SK-N-SH (cell line): ENCODE data around the gene DDX19B. TPM values are rescaled to one million over a fixed set of nuclear protein-coding genes. Genes with fewer than 3 reads are reported as not detected.

Experiments used
- CTCF ChIA-PET: fragments of 300-600, 350-600 bp; formaldehyde crosslinking; extraction: SDS; loops from one replicate; lab custom pipeline; 2021; lab: Yijun Ruan, JAX
- POLR2A ChIA-PET: fragments of 350-600 bp; sonication (Branson Sonifier 250); formaldehyde crosslinking; extraction: SDS; loops from one replicate; lab custom pipeline; 2020; ENCODE audit warnings: antibody characterized with exemption, inconsistent platforms; lab: Yijun Ruan, JAX
- DNase-seq: peaks from one replicate; pipeline ENCODE4 v3.0.0; 2012
- H2AFZ ChIP-seq: fragments of 200-600 bp; sonication (generic); 2 replicates; pipeline ENCODE4 v1.8.1; 2016; ENCODE audit warnings: antibody characterized with exemption, mild to moderate bottlenecking, low read depth
- H3F3A ChIP-seq: fragments of 200-600 bp; sonication (generic); replicated peaks from 2 replicates; pipeline ENCODE3; 2016; ENCODE audit warnings: antibody characterized with exemption, mild to moderate bottlenecking; ENCODE audit not compliant: insufficient read depth
- H3K27ac ChIP-seq, 2 experiments: fragments of 200-500 bp in 1 of 2; fragments of 200-600 bp in 1 of 2; sonication (Bioruptor generic) in 1 of 2; sonication (generic), shearing (Covaris generic) in 1 of 2; 2 replicates each; pipeline versions ENCODE4 v1.5.1 to v1.6.1; 2014 to 2016; ENCODE audit warnings: low read depth in 2 of 2, inconsistent platforms in 1 of 2, low read length in 1 of 2, mild to moderate bottlenecking in 1 of 2, mixed read lengths in 1 of 2
- H3K27me3 ChIP-seq: fragments of 200-600 bp; sonication (generic), shearing (Covaris generic); 2 replicates; pipeline ENCODE4 v1.6.1; 2016; ENCODE audit warnings: mixed run types; ENCODE audit not compliant: insufficient read depth
- H3K36me3 ChIP-seq, 2 experiments: fragments of 200-500 bp in 1 of 2; fragments of 200-600 bp in 1 of 2; sonication (Bioruptor generic) in 1 of 2; sonication (generic) in 1 of 2; replicated peaks in 1 of 2; 2 replicates each; pipeline versions ENCODE3 to v1.5.1; 2014 to 2016; ENCODE audit warnings: low read length in 1 of 2, mild to moderate bottlenecking in 1 of 2; ENCODE audit not compliant: insufficient read depth in 2 of 2, control insufficient read depth in 1 of 2
- H3K4me1 ChIP-seq, 2 experiments: fragments of 200-500 bp in 1 of 2; fragments of 200-600 bp in 1 of 2; sonication (Bioruptor generic) in 1 of 2; sonication (generic), shearing (Covaris generic) in 1 of 2; 2 replicates each; pipeline versions ENCODE4 v1.5.1 to v1.6.1; 2014 to 2016; ENCODE audit warnings: low read depth in 1 of 2, low read length in 1 of 2, mixed run types in 1 of 2; ENCODE audit not compliant: insufficient read depth in 2 of 2, control insufficient read depth in 1 of 2
- H3K4me2 ChIP-seq: fragments of 200-600 bp; sonication (generic), shearing (Covaris generic); 2 replicates; pipeline ENCODE4 v1.6.1; 2017; ENCODE audit warnings: mixed run types
- H3K4me3 ChIP-seq, 2 experiments: fragments of 200-500 bp in 1 of 2; fragments of 200-600 bp in 1 of 2; sonication (Bioruptor generic) in 1 of 2; sonication (generic), shearing (Covaris generic) in 1 of 2; 2 replicates each; pipeline versions ENCODE4 v1.5.1 to v1.8.1; 2014 to 2016; ENCODE audit warnings: low read depth in 2 of 2, inconsistent platforms in 1 of 2, low read length in 1 of 2, mild to moderate bottlenecking in 1 of 2, mixed read lengths in 1 of 2, moderate library complexity in 1 of 2
- H3K79me2 ChIP-seq: fragments of 200-600 bp; sonication (generic); 2 replicates; pipeline ENCODE4 v1.8.1; 2017; ENCODE audit warnings: mild to moderate bottlenecking; ENCODE audit not compliant: insufficient read depth
- H3K9ac ChIP-seq: fragments of 200-600 bp; sonication (generic); 2 replicates; pipeline ENCODE4 v1.6.1; 2017; ENCODE audit warnings: mixed run types
- H3K9me2 ChIP-seq: fragments of 200-600 bp; sonication (generic); 2 replicates; pipeline ENCODE4 v1.6.1; 2017; ENCODE audit warnings: mixed run types
- H3K9me3 ChIP-seq: fragments of 200-600 bp; sonication (generic); 2 replicates; pipeline ENCODE4 v1.6.1; 2017; ENCODE audit warnings: mixed run types, mild to moderate bottlenecking, moderate library complexity
- H4K20me1 ChIP-seq: fragments of 200-600 bp; sonication (generic); 2 replicates; pipeline ENCODE4 v1.6.1; 2017; ENCODE audit warnings: mild to moderate bottlenecking, mixed run types; ENCODE audit not compliant: insufficient read depth
- EP300 ChIP-seq, 2 experiments: IDR thresholded peaks; 2 replicates each; pipeline versions ENCODE4 v1.4.0 to v1.6.1; 2012; ENCODE audit warnings: borderline replicate concordance in 1 of 2, low read depth in 1 of 2, low read length in 1 of 2
- EZH2phosphoT487 ChIP-seq: fragments of 200-600 bp; sonication (generic); IDR thresholded peaks from 2 replicates; pipeline ENCODE4 v1.6.1; 2017; ENCODE audit warnings: low read depth, mixed run types, mild to moderate bottlenecking, antibody characterized with exemption, moderate library complexity, borderline replicate concordance
- FOSL2 ChIP-seq: IDR thresholded peaks from 2 replicates; pipeline ENCODE4 v1.4.0; 2012; ENCODE audit warnings: low read depth, mild to moderate bottlenecking, moderate library complexity, borderline replicate concordance
- FOXJ3 ChIP-seq: sonication (generic); formaldehyde crosslinking; IDR thresholded peaks from 2 replicates; pipeline ENCODE4 v1.5.1; 2020; ENCODE audit warnings: mild to moderate bottlenecking, missing genetic modification reagents
- MXI1 ChIP-seq: IDR thresholded peaks from 2 replicates; pipeline ENCODE4 v1.6.1; 2012; ENCODE audit warnings: mild to moderate bottlenecking, low read depth, low read length, improper control_type of control experiment
- NFIC ChIP-seq: IDR thresholded peaks from 2 replicates; pipeline ENCODE4 v1.4.0; 2012; ENCODE audit warnings: borderline replicate concordance
- NRF1 ChIP-seq: IDR thresholded peaks from 2 replicates; pipeline ENCODE4 v1.6.1; 2012; ENCODE audit warnings: low read depth, mild to moderate bottlenecking, low read length
- POLR2AphosphoS5 ChIP-seq: IDR thresholded peaks from 2 replicates; pipeline ENCODE4 v1.6.1; 2012; ENCODE audit warnings: low read depth, low read length
- RAD21 ChIP-seq: IDR thresholded peaks from 2 replicates; pipeline ENCODE4 v1.6.1; 2012; ENCODE audit warnings: mild to moderate bottlenecking, low read length
- RXRA ChIP-seq: IDR thresholded peaks from 2 replicates; pipeline ENCODE4 v1.4.0; 2012; ENCODE audit warnings: low read depth, mild to moderate bottlenecking, borderline replicate concordance
- TEAD4 ChIP-seq: IDR thresholded peaks from 2 replicates; pipeline ENCODE4 v1.4.0; 2012; ENCODE audit warnings: mild to moderate bottlenecking, borderline replicate concordance; ENCODE audit not compliant: insufficient read depth
- WGBS: methylation state at CpG from one replicate; pipeline ENCODE4 v1.1.6; 2017; ENCODE audit warnings: low lambda C conversion rate; 5-methylcytosine and 5-hydroxymethylcytosine counted together
- polyA plus RNA-seq, 3 experiments: library from polyadenylated mRNA; depleted of rRNA; stranded (reverse); fragments of >200 nt; gene quantifications; 2 replicates each; pipeline ENCODE4 v1.2.3, GENCODE V29; 2012
- TF ChIP-seq, protein P1 (sequence below): fragments of 200-600 bp; sonication (generic); IDR thresholded peaks from 2 replicates; pipeline ENCODE4 v1.6.1; 2017; ENCODE audit warnings: antibody characterized with exemption, mild to moderate bottlenecking, moderate library complexity
- TF ChIP-seq, protein P2 (sequence below): IDR thresholded peaks from 2 replicates; pipeline ENCODE4 v1.4.0; 2012; ENCODE audit warnings: low read depth

Gene DDX19B
- polyA plus RNA-seq, 1 of the 3 experiments (the other 2 are of a cell fraction) = 43.6 TPM

- peaks cover 0 to 8% of the 10 kb centered on the region in 2 experiments; a peak in 2 of 4 replicates for H3K4me1 ChIP-seq
- peak overlapping the region in 1 of 2 experiments; percentile 83; a peak in 3 of 4 replicates for H3K27ac ChIP-seq
- H3K9me3 ChIP-seq = no peaks in the 10 kb centered on the region
- POLR2A ChIA-PET = interaction anchor here (0.8 to 2.0 kb wide), 2 partner anchors 11 to 38 kb away, joined by 3 to 5 read pairs; partner anchors contain the start of gene AARS1
- H3K9ac ChIP-seq = peak overlapping the region; percentile 72
- CTCF ChIA-PET = interaction anchor here (1.0 to 10.1 kb wide), 15 partner anchors 9 to 547 kb away, joined by 3 to 76 read pairs (median 5); partner anchors contain the start of gene AARS1
- peaks cover 38 to 47% of the 10 kb centered on the region in 2 experiments for H3K36me3 ChIP-seq
- peak overlapping the region; percentile 94 for H3K4me2 ChIP-seq
- H3K4me3 ChIP-seq = peak overlapping the region; percentile 68 to 70
- TF ChIP-seq, protein P1, sequence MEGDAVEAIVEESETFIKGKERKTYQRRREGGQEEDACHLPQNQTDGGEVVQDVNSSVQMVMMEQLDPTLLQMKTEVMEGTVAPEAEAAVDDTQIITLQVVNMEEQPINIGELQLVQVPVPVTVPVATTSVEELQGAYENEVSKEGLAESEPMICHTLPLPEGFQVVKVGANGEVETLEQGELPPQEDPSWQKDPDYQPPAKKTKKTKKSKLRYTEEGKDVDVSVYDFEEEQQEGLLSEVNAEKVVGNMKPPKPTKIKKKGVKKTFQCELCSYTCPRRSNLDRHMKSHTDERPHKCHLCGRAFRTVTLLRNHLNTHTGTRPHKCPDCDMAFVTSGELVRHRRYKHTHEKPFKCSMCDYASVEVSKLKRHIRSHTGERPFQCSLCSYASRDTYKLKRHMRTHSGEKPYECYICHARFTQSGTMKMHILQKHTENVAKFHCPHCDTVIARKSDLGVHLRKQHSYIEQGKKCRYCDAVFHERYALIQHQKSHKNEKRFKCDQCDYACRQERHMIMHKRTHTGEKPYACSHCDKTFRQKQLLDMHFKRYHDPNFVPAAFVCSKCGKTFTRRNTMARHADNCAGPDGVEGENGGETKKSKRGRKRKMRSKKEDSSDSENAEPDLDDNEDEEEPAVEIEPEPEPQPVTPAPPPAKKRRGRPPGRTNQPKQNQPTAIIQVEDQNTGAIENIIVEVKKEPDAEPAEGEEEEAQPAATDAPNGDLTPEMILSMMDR = no peak
- TF ChIP-seq, protein P2, sequence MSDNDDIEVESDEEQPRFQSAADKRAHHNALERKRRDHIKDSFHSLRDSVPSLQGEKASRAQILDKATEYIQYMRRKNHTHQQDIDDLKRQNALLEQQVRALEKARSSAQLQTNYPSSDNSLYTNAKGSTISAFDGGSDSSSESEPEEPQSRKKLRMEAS = 0 out of 2 replicates have a peak, but pooled peaks have one; percentile 19
- TF ChIP-seq MXI1 (peak; percentile 66; the same call in 1 of the 2 replicates), NRF1 (no peak)
- no peaks in the 10 kb centered on the region for H3K9me2 ChIP-seq
- no peak overlapping the region for H2AFZ ChIP-seq
- WGBS = 4% methylated on average over 27 of the region's 92 CpGs
- DNase-seq = peak; percentile 76
- H3F3A ChIP-seq = peaks cover 27% of the 10 kb centered on the region
- H4K20me1 ChIP-seq = peaks cover 29% of the 10 kb centered on the region
- H3K27me3 ChIP-seq = no peaks in the 10 kb centered on the region
- H3K79me2 ChIP-seq = peaks cover 49% of the 10 kb centered on the region
Observed at GRCh38 chr16:70250748-70251628, 48.0 kb upstream of the DDX19B start.

GRCh38 chr16:70251629-70252354 lies 47.2 kb upstream of the DDX19B start, which contains the start of gene EXOSC6:
Gene EXOSC6, minus strand, starts transcription at chr16:70251940. Its CDS starts 40 bp downstream, at chr16:70251900.
- H4K20me1 ChIP-seq = peaks cover 29% of the 10 kb centered on the region
- CTCF ChIA-PET = interaction anchor here (0.6 to 10.1 kb wide), 25 partner anchors 8 to 548 kb away, joined by 3 to 76 read pairs (median 3); partner anchors contain the start of gene AARS1
- POLR2A ChIA-PET = interaction anchor here (1.2 to 2.0 kb wide), 2 partner anchors 10 to 21 kb away, joined by 3 to 5 read pairs; no protein-coding TSS in a partner anchor
- TF ChIP-seq, protein P1 = peak; percentile 87
- TF ChIP-seq POLR2AphosphoS5 (peak; percentile 95), NFIC (peak; percentile 36; the same call in 1 of the 2 replicates), EZH2phosphoT487 (no peak), FOSL2 (no peak), TEAD4 (0 out of 2 replicates have a peak, but pooled peaks have one; percentile 20), RAD21 (no peak), EP300 (IDR thresholded peaks at IDR 0.05; ENCODE audit: borderline replicate concordance in 1 of 2, low read depth in 1 of 2, low read length in 1 of 2) (peak in 1 of 2 experiments; percentile 22; a peak in 1 of 4 replicates), MXI1 (peak; percentile 92), FOXJ3 (CRISPR knock-in tag) (no peak), RXRA (no peak)
- TF ChIP-seq, protein P2 = peak; percentile 96

More at GRCh38 chr16:70251629-70252354, 47.2 kb upstream of the DDX19B start, which contains the start of gene EXOSC6:
- H3K9me3 ChIP-seq = no peaks in the 10 kb centered on the region
- peaks cover 0 to 8% of the 10 kb centered on the region in 2 experiments; a peak in 2 of 4 replicates for H3K4me1 ChIP-seq
- DNase-seq = peak; percentile 97
- peak within 1 kb of the TSS; percentile 83 for H3K9ac ChIP-seq
- H3K36me3 ChIP-seq = peaks cover 43 to 55% of the 10 kb centered on the region in 2 experiments
- H3K9me2 ChIP-seq = no peaks in the 10 kb centered on the region
- peak within 1 kb of the TSS; percentile 94 for H3K4me2 ChIP-seq
- H3K27ac ChIP-seq = peak within 1 kb of the TSS; percentile 65 to 83; a peak in 3 of 4 replicates
- peaks cover 25% of the 10 kb centered on the region for H3F3A ChIP-seq
- 8% methylated on average over 13 of the region's 65 CpGs for WGBS
- H2AFZ ChIP-seq = no peak within 1 kb of the TSS
- peak within 1 kb of the TSS; percentile 68 to 70 for H3K4me3 ChIP-seq
- no peaks in the 10 kb centered on the region for H3K27me3 ChIP-seq
- peaks cover 42% of the 10 kb centered on the region for H3K79me2 ChIP-seq
